Measurements from ENCODE around the gene PRKCD.

PRKCD gene

GRCh38 chr3:53236112-53236841 is 75.3 kb downstream of the PRKCD start:
- peak; percentile 36 for DNase-seq

GRCh38 chr3:53238051-53238850 is 77.2 kb downstream of the PRKCD start:
- DNase-seq = no peak

DNA sequence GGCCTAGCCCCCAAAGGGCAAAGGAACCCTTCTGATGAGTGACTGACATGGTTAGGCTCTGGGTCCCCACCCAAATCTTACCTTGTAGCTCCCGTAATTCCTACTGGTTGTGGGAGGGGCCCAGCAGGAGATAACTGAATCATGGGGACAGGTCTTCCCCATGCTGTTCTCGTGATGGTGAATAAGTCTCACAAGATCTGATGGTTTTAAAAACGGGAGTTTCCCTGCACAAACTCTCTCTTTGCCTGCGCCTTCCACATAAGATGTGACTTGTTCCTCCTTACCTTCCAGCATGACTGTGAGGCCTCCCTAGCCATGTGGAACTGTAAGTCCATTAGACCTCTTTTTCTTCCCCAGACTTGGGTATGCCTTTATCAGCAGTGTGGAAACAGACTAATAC is 77.9 kb downstream of the PRKCD start:
- no peak for DNase-seq

DNA sequence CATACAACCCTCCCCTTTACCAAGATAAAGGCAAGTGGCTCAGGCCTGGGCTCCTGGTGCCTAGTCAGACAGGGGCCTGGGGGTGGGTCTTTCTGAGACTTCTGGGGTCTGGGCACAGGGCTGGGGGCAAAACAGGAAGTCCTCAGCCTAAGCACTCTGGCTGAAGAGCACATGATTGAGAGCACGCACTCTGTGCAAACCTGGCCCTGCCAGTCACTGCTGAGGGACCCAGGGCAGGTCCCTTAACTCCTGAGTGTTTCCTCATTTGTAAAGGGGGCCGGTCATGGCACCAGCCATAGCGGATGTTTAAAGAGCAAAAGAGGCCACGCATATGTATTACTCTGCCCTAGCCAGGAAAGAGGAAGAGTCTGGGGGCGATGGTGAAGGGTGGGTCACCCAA is 78.8 kb downstream of the PRKCD start:
- no peak for DNase-seq

GRCh38 chr3:53240989-53241972 is 80.3 kb downstream of the PRKCD start:
- no peak for DNase-seq

- no peak for DNase-seq
Measured at GRCh38 chr3:53242155-53242554, 81.1 kb downstream of the PRKCD start.

Data from activated CD4-positive, alpha-beta T cell treated with anti-CD3 and anti-CD28 coated beads, Interleukin-2, Interleukin-6, amounts not matched to agents 100 ng/mL and 50 ng/mL, durations not matched to agents 16 hours and 8 hours (primary cell).